HG02642 (cell line): Measurements from ENCODE around the gene TMEM273.
A peak's percentile ranks its signal among the peaks of the same experiment; 100 is the strongest.

Experiments used
- ATAC-seq: cut with Tn5 transposase; IDR thresholded peaks from one replicate; pipeline ENCODE4 v1.9.1; 2021; ENCODE audit warnings: mild to moderate bottlenecking; ENCODE audit not compliant: unreplicated experiment, poor library complexity

TMEM273 gene

DNA sequence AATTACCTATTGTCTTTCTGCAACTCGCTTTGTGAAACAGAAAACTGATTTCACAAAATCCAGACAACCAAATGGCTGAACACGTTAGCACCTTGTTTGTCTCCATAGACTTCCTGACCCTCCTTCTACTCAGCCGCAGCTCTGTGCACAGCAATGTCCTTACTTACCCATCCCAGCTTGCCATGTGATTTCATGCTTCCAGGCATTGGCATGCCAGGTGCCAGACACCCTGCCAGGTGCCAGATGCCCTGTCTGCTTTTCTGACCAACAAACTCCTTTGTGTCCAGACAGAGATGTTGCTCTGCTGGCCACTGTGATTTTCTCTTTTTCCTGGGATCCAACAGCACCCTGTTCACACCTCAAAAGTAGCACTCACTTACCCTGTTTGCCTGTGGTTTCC, 38.3 kb downstream of the TMEM273 start:
- ATAC-seq = no peak

DNA sequence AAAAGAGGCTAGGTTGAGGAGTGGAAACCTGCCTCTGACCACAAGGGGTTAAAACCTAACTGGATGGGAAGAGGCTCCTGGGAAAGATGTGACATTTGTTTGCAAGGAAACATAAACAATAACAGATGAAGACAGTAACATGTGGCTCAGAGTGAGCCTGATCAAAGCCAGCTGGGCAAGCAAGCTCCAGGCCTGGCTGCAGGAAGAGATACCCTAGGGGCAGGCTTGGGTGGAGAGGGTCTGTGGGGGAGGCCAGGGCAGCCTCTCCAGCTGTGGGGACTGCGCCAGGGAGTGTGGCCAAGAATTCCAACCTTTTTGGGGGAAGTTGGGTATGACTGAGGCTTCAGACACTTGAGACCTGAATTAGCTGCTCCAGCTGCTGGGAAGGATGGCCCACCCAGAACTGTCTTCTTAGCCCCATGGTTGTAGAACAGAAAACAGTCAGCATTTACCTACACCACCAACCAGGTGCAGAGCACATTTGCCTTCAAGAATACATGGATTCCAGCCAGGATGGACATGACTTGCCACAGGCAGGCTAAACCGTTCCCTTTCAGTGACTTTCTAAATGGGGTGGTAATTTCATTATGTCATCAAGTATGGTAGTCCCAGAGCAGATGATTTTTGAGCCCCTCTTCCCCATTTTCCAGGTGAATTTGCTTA, 44.0 kb downstream of the TMEM273 start:
- no peak for ATAC-seq

DNA sequence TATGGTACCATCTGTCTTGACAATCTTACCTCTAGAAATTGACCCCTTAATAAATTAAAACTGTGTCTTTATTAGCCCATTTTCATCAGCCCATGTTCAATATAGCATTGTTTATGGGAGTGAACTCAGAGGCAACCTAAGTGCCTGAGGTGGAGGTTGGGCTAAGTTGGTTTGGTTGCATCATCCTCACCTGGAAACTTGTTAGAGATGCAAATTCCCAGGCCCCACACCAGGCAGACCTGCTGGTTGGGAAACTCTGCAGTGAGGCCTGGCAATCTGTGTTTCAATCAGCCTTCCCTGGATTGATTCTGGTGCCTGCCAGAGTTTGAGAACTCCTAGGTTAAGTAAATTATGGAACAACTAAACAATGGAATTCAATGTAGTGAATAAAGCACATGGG, 44.9 kb downstream of the TMEM273 start:
- no peak for ATAC-seq

DNA sequence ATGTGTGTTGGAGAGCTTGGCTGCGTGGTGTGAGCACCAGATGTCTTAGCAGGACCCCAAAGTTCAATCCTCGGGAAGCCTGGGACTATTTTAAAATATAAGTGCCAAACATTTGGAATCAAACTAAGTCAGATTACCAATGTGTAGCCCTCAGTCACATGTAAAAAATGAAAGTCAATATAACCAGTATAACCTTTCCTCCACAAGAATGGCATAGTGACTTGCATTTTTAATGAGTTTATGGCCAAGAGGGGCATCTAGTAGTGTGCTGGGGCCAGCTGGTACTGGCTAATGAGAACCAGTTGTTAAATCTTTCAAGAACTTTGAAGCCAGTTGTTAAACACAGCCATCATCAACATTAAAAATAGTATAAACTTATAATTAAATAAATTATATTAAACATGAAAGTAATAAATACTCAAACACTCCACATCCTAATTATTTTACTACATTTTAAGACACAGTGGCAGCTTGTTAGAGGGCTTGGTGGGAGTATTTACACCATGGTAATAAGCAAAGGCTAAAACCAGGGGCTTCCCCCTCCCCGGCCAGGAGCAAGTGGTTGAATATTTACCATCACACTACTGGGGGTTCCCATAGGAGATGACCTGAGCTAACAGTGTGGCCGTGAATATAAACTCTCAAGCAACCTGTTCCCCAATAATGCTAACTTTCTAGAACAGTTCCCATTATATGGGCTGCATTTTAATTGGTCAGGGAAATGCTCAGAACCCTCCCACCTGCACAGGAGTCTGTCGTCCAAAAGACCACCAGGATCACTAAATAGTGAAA, 46.5 kb downstream of the TMEM273 start:
- ATAC-seq = peak; percentile 73

DNA sequence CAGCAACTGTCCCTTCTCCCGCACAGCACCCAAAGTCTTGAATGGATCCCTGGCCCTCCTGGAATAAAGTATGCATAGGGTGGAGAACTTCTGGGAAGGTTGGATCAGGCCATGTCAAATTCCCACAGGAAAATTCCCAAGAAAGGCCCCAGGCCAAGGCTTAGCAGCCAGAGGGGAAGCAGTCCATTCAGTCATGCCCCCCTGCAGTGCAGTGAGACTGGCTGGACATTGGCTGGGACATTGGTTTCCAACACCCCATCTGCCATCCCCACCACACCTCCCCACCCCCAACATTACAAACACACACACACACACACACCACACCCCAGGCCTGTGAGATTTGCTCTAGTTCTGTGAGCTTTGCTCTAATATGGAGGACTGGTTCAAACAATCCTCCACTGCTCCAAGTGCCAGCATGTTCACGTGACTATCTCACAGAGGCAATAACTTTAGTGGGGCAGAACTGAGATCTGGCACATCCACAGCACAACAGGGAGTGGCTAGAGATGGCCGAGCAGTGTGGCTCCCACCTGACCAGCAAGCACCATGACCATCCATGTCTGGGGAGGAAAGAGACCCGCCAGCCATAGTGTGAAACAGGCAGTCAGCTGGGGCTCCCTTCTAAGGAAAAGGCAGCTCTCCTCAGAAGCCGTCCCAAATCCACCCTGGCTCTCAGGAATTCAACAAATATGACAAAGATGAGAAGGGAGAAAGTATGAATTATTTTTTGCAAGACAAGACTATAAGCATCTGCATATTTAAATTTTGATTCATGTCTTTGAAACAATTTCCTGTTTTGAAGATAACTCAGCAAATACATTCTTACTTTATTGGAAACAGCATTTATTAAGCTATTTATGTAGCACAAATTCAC, 47.6 kb downstream of the TMEM273 start:
- no peak for ATAC-seq

DNA sequence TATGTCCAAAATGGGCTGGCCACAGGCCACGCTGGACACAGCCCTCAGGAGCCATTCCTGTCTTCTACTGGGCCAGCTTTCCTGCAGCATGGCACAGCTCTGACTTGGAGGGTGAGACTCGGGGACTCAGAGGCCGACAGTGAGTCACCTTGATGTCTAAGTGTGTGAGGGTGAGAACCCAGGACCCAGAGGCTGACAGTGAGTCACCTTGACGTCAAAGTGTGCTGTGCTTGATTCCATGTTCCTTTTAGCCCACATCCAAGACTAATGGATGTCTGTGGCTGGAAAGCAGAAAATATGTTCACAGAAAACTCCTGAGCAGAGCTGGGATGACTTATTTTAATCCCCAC, 48.4 kb downstream of the TMEM273 start:
- ATAC-seq = no peak

DNA sequence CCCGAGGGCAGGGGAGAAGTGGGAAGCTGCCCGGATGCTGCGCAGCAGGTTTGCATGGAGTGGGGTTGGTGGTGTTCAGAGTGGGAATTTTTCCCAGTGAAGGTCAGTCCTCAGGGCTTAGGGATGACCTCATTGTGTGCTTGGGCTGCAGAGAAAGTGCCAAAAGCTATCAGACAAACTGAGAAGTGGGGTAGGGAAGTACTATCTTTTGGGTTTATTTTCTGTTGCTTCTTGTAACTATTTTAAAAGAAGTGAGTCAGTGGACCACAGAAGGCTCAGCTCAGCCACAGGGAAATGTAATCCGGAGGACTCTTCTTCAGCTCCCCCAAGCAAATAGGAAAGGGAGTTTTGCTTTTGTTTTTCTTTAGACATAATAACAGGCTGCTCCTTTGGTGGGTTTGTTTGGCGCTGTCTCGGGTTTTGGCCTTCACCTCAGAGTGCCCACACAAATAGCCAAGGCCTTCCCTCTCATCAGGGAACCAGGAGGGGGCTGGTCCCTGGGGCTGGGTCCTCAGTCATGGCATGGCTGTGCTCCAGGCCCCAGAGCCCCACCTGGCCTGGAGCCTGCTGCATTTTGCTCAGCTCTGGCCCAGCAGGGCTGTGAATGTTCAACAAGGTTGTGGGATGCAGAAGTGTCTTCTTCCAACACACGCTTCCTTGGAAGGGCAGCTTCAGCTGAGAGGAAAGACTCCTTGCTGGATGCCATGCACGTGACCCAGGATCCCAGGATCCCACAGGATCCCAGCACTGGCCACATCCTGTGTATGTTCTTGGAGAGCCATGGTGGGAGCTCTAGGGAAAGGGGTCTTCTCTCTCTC, 49.0 kb downstream of the TMEM273 start:
- no peak for ATAC-seq

DNA sequence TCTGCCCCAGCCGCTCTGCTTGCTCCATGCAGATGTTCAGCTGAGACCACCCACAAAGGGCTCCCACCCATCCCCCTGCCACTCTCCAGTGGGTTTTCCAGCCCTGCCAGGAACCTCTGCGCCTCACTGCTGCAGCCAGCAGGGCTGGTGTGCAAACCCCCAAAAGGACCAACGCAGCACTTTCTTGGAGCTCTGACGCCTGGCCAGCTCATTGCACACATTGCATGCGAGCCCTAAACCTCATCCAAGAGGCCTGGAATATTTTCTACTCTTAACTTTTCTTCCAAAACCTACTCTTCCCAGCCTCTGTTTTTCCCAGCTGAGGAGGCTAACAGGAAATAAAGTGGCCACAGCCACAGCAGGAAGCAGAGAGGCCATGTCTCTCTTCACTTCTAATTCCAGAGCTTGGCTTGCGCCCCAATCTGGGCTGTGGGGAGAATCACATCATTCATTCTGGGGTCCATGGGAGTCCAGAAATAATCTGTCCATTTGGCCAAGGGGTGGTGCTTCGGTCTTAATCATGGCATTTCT, 49.8 kb downstream of the TMEM273 start:
- no peak for ATAC-seq

DNA sequence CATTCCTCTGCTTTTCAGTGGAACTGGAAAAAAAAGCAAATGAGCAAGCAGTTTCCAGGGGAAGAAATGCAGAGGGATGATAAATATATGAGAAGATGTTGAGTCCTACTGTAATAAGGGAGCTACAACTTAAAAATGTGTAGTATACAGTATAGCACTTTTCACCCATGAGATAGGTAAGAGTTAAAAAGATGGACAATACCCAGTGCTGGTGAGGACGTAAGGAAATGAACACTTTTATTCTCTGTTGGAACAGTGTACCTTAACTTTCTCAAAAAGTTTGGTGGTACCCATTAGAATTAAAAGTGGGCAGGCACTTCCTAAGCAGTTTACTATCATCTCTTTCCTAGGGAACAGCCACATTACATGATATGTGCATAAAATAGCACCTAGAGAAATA, 51.7 kb downstream of the TMEM273 start:
- ATAC-seq = no peak

DNA sequence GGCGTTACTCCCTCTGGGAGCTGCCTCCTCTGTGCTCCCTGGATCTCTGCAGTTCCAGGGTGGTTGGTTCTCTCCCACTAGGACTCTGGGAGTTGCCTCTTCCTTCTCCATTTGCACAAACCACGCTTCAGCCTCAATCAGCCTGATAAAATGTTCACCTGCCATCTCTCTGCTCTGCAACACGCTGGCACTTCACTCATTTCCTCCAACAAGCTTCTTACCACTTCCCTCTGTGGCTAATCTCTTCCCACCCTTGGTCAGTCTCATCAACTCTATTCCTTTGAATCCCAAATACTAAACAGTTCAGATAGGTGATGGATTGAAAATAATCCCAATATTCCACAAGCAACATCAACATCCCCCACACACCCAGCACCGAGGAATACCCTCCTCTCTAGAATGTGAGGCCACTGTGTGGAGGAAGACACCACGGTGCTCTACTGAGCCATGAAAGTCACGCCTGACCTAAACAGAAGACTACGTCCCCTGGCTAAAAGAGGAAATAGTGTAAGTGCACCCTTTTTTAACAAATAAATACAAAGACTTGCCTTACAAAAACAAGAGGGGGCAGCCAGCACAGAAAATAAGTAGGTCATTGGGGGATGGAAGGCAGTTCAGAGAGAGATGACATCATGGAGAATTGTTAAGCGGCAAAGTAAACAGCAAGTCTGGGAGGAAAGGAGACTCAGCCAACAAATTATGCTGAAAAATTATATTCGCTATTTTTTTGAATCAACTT, 52.4 kb downstream of the TMEM273 start:
- ATAC-seq = no peak

DNA sequence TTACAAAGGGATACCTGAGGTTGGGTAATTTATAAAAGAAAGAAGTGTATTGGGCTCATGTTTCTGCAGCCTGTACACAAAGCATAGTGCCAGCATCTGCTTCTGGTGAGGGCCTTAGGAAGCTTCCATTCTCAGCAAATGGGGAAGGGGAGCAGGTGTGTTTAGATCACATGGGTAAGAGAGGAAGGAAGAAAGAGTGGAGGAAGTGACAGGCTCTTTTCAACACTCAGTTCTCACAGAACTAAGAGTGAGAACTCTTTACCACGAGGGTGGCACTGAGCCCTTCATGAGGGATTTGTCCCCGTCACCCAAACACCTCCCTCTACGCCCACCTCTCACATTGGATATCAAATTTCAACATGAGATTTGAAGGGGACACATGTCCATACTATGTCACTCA, 53.9 kb downstream of the TMEM273 start:
- no peak for ATAC-seq

DNA sequence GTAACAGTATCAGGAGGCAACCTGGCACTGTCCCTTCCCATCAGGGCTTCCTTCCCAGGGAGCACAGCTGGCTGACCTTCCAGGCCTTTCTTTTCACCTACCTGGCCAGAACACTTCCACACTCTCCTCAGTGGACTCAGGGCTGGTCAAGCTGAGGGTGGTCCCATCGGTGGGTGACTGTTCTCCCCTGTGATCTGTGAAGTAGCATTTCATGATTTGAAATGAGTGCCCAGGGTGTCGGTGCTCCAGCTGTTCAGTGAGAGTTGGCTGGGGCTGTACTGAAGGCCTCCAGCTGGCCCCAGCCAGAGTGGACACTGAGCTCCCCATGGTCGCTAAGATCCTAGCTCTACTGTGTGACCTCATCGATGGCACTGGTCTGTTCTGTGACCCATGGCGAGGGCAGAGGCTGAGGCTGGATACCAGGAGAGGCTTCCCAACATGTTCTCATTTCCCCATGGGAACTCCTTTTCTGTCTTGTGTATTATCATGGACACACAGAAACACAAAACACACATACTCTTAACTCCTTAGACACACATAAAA, 54.4 kb downstream of the TMEM273 start, which contains the start of gene FAM170B:
Gene FAM170B (minus strand): TSS at position 316 of the 543 bp plus-strand sequence. CDS start 103 bp downstream, at position 213.
- no peak for ATAC-seq

DNA sequence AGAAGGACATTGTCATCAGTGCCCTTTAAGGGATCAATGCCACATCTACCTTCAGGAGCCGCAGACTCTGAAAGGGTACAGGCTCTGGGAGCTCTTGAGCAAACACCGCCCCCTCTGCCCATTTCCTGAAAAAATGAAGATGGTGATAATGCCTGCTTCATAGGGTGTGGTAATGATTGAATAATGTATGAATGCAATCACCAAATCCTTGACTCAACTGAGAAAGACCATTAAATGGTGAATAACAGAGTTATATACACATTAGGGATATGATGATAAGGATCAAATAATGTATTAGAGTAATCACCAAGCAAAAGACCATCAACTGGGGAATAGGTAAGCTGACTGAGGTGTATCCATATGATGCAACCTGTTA, 55.8 kb downstream of the TMEM273 start:
- no peak for ATAC-seq

DNA sequence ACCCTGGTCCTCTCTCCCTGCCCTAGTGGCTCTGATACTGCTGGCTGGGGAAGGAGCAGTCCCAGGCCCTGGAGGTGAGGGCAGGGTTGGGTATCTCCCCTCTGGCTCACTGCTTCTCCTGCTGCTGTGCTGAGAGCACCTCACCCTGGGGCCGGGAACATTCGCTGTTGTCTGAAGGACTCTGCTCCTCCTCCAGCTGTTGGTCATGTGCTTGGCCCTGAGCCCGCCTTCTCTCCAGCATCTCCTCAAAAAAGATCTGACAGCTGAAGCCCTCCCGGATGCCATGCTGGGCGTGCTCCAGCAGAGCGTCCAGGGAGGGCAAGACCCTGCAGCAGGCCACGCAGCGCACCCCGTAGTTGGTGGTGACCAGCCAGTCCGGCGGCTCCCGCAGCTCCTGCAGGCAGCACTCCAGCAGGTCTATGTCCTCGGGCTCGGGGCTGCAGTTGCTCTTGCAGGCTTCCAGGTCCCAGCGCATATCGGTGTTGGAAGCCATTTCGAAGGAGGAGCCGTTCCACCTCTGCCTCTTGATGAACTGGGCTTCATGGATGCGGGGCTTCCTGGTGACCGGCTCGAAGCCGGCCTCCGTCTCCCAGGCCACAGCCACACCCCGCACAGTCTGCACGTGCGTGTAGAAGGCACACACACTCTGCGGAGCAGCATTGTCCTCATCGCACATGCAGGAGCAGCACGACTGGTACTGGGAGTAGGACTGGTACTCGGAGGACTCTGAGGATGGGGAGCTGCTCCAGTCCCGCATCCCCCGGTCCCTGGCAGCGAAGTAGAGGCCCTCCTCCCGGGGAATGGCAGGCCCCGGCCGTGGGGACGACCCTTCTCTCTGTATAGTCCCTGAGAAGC, 56.5 kb downstream of the TMEM273 start:
- ATAC-seq = no peak

DNA sequence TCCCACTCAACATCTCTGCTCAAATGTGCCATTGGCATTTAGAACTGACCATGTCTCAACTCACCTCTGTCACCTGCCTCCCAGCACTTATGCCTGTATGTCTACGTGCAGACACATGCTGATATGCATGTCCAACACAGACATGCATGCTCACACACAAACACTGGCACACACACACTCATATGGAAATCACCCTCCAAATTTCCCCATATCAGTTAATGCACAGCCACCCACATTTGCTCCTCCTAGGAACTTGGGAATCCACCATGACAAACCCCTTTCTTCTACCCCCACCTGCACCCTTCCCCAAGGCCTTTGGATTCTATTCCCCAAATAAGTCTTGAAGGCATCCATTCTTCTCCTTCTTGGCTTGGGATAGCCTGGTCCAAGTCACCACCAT, 58.8 kb downstream of the TMEM273 start:
- ATAC-seq = no peak

DNA sequence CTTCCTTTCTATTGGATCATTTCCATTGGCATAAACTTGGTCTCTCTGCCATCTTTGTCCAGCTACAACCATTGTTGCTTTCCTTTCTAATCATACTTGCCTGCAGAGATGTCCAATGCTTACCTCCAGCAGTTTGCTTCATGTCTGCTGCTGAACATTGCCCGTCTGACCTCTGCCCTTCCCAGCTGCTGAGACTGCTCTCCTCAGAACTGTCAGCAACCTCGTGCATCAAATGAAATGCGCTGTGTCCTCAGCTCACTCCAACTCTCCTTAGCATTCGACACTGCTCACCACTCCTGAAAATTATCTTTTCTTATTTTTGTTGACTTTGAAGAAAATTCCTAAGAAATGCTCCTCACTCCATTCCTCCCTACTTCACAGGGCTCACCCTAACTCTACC, 59.3 kb downstream of the TMEM273 start:
- no peak for ATAC-seq

DNA sequence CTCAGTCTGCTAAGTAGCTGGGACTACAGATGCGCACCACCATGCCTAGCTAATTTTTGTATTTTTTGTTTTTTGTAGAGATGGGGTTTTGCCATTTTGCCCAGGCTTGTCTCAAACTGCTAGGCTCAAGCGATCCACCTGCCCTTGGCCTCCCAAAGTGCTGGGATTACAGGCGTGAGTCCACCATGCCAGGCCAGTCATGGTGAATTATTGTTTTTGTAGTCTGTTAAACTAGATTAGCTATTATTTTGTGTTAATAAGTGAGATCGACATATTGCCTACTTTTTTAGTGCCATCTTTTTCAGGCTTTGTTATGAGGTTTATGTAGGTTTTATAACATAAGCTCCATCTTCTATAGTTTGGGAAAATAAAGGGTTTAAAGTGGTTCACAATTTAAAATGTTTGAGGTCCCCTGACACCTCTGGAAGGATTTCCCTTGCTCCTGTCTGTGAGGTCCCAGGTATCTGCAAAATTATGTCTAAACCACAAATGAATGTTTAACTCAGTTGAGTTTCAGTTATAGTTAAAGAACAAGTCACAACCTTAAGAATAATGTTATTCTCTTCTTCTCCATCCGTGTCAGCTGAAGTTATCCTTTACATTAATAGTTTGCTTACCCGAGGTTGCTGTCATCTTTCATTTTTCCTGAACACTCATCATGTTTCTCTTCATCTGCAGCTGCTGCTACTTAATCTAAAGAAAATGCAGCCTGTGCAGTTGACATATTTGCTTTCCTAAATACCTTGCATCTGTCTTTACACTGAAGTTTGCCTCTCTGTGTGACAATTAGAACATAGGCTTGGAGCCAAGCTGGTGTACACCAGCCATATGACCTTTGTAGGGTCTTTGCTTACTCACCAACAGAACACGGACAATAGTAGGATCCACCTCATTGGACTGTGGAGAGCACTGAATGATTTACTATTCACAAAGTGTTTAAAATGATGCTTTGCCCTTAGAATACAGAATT, 63.9 kb downstream of the TMEM273 start:
- no peak for ATAC-seq
